ENCODE measurements around the gene SDF2L1.

SDF2L1 gene

DNA sequence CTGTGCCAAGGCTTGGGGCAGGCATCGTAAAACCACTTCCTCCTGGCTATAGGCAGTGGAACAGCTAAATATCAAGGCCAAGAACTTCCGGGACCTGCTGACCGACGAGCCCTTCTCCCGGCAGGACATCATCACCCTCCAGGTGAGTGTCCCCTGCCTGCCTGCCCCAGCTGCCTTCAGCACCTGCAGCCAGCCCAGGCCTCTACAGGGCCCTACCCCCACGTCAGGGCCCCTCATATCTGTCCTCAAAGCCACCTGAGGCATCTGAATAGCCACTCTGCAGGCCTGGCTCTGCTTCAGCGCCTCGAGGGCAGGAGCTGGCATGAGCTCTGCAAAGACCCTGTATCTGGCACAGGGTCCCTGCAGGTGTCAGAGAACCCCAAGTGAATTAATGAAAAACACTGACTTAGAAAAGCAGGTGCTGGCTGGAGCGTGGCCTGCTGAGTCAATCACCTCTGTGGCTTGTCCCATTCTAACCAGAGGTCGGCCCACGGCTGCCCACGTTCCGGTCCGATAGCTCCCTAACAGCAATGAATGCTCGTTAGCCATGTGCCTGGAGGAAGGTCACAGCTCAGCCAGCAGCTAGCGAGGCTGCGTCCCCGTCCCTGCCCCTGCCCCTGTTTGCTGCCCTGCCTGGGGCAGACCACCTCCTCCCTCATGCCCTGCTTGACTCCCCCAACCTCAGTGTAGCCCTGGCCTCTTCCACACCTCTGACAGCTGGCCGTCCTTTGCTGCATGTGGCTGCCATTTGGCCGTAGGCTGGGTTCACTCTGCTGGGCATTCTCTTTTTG lies 40.5 kb downstream of the SDF2L1 start:
- H3K27ac ChIP-seq (ENCODE audit: low read depth, low read length, poor library complexity, severe bottlenecking) = peak overlapping the region; percentile 40
- H3K9ac ChIP-seq (ENCODE audit: low read length) = no peak overlapping the region
- H3K79me2 ChIP-seq (ENCODE audit: insufficient read depth, low read length) = no peaks in the 10 kb centered on the region
- H2AFZ ChIP-seq (ENCODE audit: low read length) = no peak overlapping the region
- H3K4me1 ChIP-seq (ENCODE audit: insufficient read depth, low read length, severe bottlenecking) = peaks cover 8% of the 10 kb centered on the region
- no peaks in the 10 kb centered on the region for H3K9me3 ChIP-seq (ENCODE audit: low read length)
- H3K36me3 ChIP-seq (ENCODE audit: insufficient read depth, low read length) = peaks cover 55% of the 10 kb centered on the region
- no peaks in the 10 kb centered on the region for H4K20me1 ChIP-seq (ENCODE audit: insufficient read depth, low read length)
- no peak overlapping the region for H3K4me3 ChIP-seq (ENCODE audit: low read depth, low read length, poor library complexity, severe bottlenecking)
- TF ChIP-seq, protein P1, sequence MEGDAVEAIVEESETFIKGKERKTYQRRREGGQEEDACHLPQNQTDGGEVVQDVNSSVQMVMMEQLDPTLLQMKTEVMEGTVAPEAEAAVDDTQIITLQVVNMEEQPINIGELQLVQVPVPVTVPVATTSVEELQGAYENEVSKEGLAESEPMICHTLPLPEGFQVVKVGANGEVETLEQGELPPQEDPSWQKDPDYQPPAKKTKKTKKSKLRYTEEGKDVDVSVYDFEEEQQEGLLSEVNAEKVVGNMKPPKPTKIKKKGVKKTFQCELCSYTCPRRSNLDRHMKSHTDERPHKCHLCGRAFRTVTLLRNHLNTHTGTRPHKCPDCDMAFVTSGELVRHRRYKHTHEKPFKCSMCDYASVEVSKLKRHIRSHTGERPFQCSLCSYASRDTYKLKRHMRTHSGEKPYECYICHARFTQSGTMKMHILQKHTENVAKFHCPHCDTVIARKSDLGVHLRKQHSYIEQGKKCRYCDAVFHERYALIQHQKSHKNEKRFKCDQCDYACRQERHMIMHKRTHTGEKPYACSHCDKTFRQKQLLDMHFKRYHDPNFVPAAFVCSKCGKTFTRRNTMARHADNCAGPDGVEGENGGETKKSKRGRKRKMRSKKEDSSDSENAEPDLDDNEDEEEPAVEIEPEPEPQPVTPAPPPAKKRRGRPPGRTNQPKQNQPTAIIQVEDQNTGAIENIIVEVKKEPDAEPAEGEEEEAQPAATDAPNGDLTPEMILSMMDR (IDR thresholded peaks at IDR 0.05; ENCODE audit: low read length) = no peak
- TF ChIP-seq EZH2 (IDR thresholded peaks at IDR 0.05; ENCODE audit: borderline replicate concordance, low read length) = no peak
- H3K4me2 ChIP-seq (ENCODE audit: low read length) = no peak overlapping the region
- no peaks in the 10 kb centered on the region for H3F3A ChIP-seq (ENCODE audit: insufficient read depth, low read length)
- H3K9me2 ChIP-seq (ENCODE audit: low read depth, low read length) = no peaks in the 10 kb centered on the region
- H3K27me3 ChIP-seq (ENCODE audit: insufficient read depth, low read length) = no peaks in the 10 kb centered on the region

DNA sequence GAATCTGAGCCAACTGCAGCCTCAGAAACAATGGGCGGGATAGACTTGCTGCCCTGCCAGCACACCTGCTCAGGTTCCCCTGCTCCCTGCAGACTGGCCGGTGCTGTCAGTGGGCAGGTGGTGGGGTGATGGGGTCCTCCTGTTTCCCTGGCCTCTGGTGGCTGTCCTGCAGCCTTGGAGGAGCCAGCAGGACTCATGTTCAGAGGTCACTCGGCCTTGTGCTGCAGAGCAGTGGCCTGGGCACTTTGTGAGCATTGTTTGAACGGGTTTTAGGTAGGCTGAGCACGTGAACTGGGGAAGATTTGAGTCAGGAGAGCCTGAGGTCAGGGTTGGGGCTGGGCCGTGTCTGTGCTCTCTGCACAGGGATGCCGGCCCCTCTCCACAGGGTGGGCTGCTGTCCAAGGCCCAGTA lies 41.3 kb downstream of the SDF2L1 start:
- Histone ChIP-seq H3K9me3 (ENCODE audit: low read length) (no peaks in the 10 kb centered on the region), H3K4me2 (ENCODE audit: low read length) (no peak overlapping the region), H4K20me1 (ENCODE audit: insufficient read depth, low read length) (no peaks in the 10 kb centered on the region), H2AFZ (ENCODE audit: low read length) (no peak overlapping the region), H3K9me2 (ENCODE audit: low read depth, low read length) (no peaks in the 10 kb centered on the region), H3K4me1 (ENCODE audit: insufficient read depth, low read length, severe bottlenecking) (peaks cover 13% of the 10 kb centered on the region), H3K27ac (ENCODE audit: low read depth, low read length, poor library complexity, severe bottlenecking) (peak overlapping the region; percentile 40), H3K79me2 (ENCODE audit: insufficient read depth, low read length) (no peaks in the 10 kb centered on the region), H3K27me3 (ENCODE audit: insufficient read depth, low read length) (no peaks in the 10 kb centered on the region), H3K36me3 (ENCODE audit: insufficient read depth, low read length) (peaks cover 53% of the 10 kb centered on the region), H3K4me3 (ENCODE audit: low read depth, low read length, poor library complexity, severe bottlenecking) (no peak overlapping the region), H3F3A (ENCODE audit: insufficient read depth, low read length) (no peaks in the 10 kb centered on the region), H3K9ac (ENCODE audit: low read length) (no peak overlapping the region)
- TF ChIP-seq, protein P1 (IDR thresholded peaks at IDR 0.05; ENCODE audit: low read length) = no peak
- no peak for TF ChIP-seq EZH2 (IDR thresholded peaks at IDR 0.05; ENCODE audit: borderline replicate concordance, low read length)

DNA sequence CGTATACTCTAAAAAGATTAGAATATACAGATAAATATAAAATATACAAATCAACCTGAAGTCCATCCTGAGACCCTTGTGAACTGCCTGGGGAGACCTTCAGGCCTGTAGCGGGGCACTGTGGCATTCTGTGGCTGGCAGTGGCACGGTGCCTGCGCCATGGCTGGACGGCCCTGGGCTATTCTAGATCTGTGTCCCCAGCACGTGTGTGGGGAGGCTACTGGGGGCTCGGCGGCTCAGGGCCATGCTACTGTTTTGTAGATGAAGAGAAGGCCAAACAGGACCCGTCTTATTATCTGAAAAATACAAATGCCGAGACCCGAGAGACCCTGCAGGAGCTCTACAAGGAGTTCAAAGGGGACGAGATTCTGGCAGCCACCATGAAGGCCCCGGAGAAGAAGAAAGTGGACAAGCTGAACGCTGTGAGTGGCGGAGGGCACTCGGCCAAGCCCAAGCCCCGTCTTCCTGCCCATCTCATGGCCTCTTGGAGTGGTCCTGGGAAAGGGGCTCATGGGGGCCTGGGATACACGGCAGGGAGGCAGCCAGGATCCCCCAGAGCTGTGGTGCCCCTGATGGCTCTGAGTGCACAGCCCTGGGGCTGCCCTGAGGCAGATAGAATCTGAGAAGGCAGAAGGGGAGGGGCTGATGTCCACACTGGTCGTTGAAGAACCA lies 42.5 kb downstream of the SDF2L1 start:
- Histone ChIP-seq H3K27ac (ENCODE audit: low read depth, low read length, poor library complexity, severe bottlenecking) (no peak overlapping the region), H2AFZ (ENCODE audit: low read length) (no peak overlapping the region), H3K9me3 (ENCODE audit: low read length) (no peaks in the 10 kb centered on the region), H3K4me3 (ENCODE audit: low read depth, low read length, poor library complexity, severe bottlenecking) (no peak overlapping the region), H3K4me2 (ENCODE audit: low read length) (no peak overlapping the region), H3K79me2 (ENCODE audit: insufficient read depth, low read length) (no peaks in the 10 kb centered on the region), H3K9me2 (ENCODE audit: low read depth, low read length) (no peaks in the 10 kb centered on the region), H3K36me3 (ENCODE audit: insufficient read depth, low read length) (peaks cover 53% of the 10 kb centered on the region), H3F3A (ENCODE audit: insufficient read depth, low read length) (no peaks in the 10 kb centered on the region), H4K20me1 (ENCODE audit: insufficient read depth, low read length) (no peaks in the 10 kb centered on the region), H3K4me1 (ENCODE audit: insufficient read depth, low read length, severe bottlenecking) (peaks cover 21% of the 10 kb centered on the region), H3K9ac (ENCODE audit: low read length) (no peak overlapping the region), H3K27me3 (ENCODE audit: insufficient read depth, low read length) (no peaks in the 10 kb centered on the region)
- TF ChIP-seq, protein P1 (IDR thresholded peaks at IDR 0.05; ENCODE audit: low read length) = no peak
- no peak for TF ChIP-seq EZH2 (IDR thresholded peaks at IDR 0.05; ENCODE audit: borderline replicate concordance, low read length)

Data from OCI-LY1 (cell line).